Measurements from ENCODE around the gene IFNK.

DNA sequence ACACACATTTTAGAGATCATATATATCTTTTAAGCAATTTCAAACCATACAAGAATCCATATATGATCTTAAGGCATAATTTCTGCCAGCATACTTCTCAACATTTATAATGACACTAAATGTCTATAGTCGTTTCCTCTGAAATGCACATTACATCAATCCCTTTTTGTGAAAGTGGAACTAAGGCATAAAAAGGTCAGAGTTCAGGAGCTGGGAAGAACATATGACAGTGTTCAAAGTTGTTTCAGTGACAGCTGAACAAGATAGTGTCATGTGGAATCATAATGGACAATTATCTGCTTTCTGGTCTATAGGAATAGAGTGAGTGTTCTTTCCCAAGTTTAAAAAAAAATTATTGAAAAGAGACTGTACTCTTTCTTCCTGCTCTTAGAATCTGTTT lies 8.0 kb downstream of the IFNK start:
- TF ChIP-seq, protein P1, sequence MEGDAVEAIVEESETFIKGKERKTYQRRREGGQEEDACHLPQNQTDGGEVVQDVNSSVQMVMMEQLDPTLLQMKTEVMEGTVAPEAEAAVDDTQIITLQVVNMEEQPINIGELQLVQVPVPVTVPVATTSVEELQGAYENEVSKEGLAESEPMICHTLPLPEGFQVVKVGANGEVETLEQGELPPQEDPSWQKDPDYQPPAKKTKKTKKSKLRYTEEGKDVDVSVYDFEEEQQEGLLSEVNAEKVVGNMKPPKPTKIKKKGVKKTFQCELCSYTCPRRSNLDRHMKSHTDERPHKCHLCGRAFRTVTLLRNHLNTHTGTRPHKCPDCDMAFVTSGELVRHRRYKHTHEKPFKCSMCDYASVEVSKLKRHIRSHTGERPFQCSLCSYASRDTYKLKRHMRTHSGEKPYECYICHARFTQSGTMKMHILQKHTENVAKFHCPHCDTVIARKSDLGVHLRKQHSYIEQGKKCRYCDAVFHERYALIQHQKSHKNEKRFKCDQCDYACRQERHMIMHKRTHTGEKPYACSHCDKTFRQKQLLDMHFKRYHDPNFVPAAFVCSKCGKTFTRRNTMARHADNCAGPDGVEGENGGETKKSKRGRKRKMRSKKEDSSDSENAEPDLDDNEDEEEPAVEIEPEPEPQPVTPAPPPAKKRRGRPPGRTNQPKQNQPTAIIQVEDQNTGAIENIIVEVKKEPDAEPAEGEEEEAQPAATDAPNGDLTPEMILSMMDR (IDR thresholded peaks at IDR 0.05), result no peak
- TF ChIP-seq MAZ (IDR thresholded peaks at IDR 0.05; ENCODE audit: borderline replicate concordance, low read depth, low read length) (no peak), EP300 (IDR thresholded peaks at IDR 0.05) (no peak), POLR2A (IDR thresholded peaks at IDR 0.05; ENCODE audit: low read length) (no peak), HOXB5 (CRISPR knock-in tag; IDR thresholded peaks at IDR 0.05) (no peak), RAD21 (conservative IDR thresholded peaks at IDR 0.05 in 1 of 2, IDR thresholded peaks at IDR 0.05 in 1 of 2) (no peak), MYC (IDR thresholded peaks at IDR 0.05; ENCODE audit: borderline replicate concordance, low read length) (no peak), MAFK (IDR thresholded peaks at IDR 0.05; ENCODE audit: partially characterized antibody) (no peak), KDM1A (IDR thresholded peaks at IDR 0.05; ENCODE audit: low read depth) (no peak), NPAS2 (CRISPR knock-in tag; IDR thresholded peaks at IDR 0.05; ENCODE audit: borderline replicate concordance) (no peak), CBX2 (IDR thresholded peaks at IDR 0.05; ENCODE audit: borderline replicate concordance, low read depth) (no peak), CHD2 (IDR thresholded peaks at IDR 0.05; ENCODE audit: low read length, partially characterized antibody) (no peak)
- TF ChIP-seq, protein P2, sequence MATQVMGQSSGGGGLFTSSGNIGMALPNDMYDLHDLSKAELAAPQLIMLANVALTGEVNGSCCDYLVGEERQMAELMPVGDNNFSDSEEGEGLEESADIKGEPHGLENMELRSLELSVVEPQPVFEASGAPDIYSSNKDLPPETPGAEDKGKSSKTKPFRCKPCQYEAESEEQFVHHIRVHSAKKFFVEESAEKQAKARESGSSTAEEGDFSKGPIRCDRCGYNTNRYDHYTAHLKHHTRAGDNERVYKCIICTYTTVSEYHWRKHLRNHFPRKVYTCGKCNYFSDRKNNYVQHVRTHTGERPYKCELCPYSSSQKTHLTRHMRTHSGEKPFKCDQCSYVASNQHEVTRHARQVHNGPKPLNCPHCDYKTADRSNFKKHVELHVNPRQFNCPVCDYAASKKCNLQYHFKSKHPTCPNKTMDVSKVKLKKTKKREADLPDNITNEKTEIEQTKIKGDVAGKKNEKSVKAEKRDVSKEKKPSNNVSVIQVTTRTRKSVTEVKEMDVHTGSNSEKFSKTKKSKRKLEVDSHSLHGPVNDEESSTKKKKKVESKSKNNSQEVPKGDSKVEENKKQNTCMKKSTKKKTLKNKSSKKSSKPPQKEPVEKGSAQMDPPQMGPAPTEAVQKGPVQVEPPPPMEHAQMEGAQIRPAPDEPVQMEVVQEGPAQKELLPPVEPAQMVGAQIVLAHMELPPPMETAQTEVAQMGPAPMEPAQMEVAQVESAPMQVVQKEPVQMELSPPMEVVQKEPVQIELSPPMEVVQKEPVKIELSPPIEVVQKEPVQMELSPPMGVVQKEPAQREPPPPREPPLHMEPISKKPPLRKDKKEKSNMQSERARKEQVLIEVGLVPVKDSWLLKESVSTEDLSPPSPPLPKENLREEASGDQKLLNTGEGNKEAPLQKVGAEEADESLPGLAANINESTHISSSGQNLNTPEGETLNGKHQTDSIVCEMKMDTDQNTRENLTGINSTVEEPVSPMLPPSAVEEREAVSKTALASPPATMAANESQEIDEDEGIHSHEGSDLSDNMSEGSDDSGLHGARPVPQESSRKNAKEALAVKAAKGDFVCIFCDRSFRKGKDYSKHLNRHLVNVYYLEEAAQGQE (IDR thresholded peaks at IDR 0.05), result no peak
- TF ChIP-seq, protein P3, sequence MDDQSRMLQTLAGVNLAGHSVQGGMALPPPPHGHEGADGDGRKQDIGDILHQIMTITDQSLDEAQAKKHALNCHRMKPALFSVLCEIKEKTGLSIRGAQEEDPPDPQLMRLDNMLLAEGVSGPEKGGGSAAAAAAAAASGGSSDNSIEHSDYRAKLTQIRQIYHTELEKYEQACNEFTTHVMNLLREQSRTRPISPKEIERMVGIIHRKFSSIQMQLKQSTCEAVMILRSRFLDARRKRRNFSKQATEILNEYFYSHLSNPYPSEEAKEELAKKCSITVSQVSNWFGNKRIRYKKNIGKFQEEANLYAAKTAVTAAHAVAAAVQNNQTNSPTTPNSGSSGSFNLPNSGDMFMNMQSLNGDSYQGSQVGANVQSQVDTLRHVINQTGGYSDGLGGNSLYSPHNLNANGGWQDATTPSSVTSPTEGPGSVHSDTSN (IDR thresholded peaks at IDR 0.05), result no peak
